C4-2B (cell line): ENCODE results near the gene SPPL2B.

Experiments used
- H3K27ac ChIP-seq: fragments of 450-650 bp; 2 replicates; pipeline ENCODE4 v1.5.1; 2017
- CTCF ChIP-seq: fragments of 450-650 bp; conservative IDR thresholded peaks from 2 replicates; pipeline ENCODE4 v1.5.1; 2017; ENCODE audit warnings: mild to moderate bottlenecking
- ZFX ChIP-seq: fragments of 450-650 bp; IDR thresholded peaks from 2 replicates; pipeline ENCODE4 v1.6.1; 2017

Gene SPPL2B

GRCh38 chr19:2360833-2361232, 32.3 kb downstream of the SPPL2B start:
- H3K27ac ChIP-seq: no peak overlapping the region
- TF ChIP-seq ZFX (no peak), CTCF (no peak)

GRCh38 chr19:2361246-2362045, 33.0 kb downstream of the SPPL2B start:
- no peak overlapping the region for H3K27ac ChIP-seq
- TF ChIP-seq CTCF (no peak), ZFX (no peak)

- H3K27ac ChIP-seq: no peak overlapping the region
- no peak for TF ChIP-seq ZFX
- TF ChIP-seq CTCF: no peak
Measured at GRCh38 chr19:2362046-2362969, 33.8 kb downstream of the SPPL2B start.

- no peak overlapping the region for H3K27ac ChIP-seq
- no peak for TF ChIP-seq ZFX
- TF ChIP-seq CTCF: no peak
Measured at GRCh38 chr19:2362970-2363300, 34.5 kb downstream of the SPPL2B start.

- TF ChIP-seq CTCF (no peak), ZFX (no peak)
- no peak overlapping the region for H3K27ac ChIP-seq
Measured at GRCh38 chr19:2363419-2363818, 34.9 kb downstream of the SPPL2B start.

- TF ChIP-seq ZFX: no peak
- no peak overlapping the region for H3K27ac ChIP-seq
Measured at GRCh38 chr19:2365201-2365970, 36.9 kb downstream of the SPPL2B start.

GRCh38 chr19:2371656-2372055, 43.2 kb downstream of the SPPL2B start:
- H3K27ac ChIP-seq: no peak overlapping the region
- TF ChIP-seq CTCF (no peak), ZFX (no peak)
